VCaP (cell line): ENCODE data around the gene BLVRB.
"Not testable (repeated sequence)": the region's sequence is repeated elsewhere in the genome, so short reads cannot be mapped to it uniquely, and the experiment has no call there.

Source experiments
- H3K27ac ChIP-seq: fragments of 450-650 bp; 2 replicates; pipeline ENCODE4 v1.5.1; 2017
- CTCF ChIP-seq: fragments of 450-650 bp; conservative IDR thresholded peaks from 2 replicates; pipeline ENCODE4 v1.5.1; 2017; ENCODE audit warnings: mild to moderate bottlenecking, moderate library complexity

BLVRB gene

GRCh38 chr19:40431698-40432097, 33.8 kb downstream of the BLVRB start:
- TF ChIP-seq CTCF: no peak
- peak overlapping the region; percentile 99 for H3K27ac ChIP-seq

- H3K27ac ChIP-seq: not testable (repeated sequence)
These were observed 35.3 kb downstream of the BLVRB start for GRCh38 chr19:40430242-40430641.

DNA sequence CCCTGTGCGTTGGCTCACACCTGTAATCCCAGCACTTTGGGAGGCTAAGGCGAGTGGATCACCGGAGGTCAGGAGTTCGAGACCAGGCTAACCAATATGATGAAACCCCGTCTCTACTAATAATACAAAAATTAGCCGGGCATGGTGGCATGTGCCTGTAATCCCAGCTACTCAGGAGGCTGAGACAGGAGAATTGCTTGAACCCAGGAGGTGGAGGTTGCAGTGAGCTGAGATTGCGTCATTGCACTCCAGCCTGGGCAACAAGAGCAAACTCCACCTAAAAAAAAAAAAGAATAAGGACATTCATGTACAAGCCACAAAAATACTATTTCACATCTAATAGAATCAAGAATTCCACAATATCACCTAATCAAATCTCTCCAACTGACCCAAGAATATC, 37.3 kb downstream of the BLVRB start:
- not testable (repeated sequence) for H3K27ac ChIP-seq

DNA sequence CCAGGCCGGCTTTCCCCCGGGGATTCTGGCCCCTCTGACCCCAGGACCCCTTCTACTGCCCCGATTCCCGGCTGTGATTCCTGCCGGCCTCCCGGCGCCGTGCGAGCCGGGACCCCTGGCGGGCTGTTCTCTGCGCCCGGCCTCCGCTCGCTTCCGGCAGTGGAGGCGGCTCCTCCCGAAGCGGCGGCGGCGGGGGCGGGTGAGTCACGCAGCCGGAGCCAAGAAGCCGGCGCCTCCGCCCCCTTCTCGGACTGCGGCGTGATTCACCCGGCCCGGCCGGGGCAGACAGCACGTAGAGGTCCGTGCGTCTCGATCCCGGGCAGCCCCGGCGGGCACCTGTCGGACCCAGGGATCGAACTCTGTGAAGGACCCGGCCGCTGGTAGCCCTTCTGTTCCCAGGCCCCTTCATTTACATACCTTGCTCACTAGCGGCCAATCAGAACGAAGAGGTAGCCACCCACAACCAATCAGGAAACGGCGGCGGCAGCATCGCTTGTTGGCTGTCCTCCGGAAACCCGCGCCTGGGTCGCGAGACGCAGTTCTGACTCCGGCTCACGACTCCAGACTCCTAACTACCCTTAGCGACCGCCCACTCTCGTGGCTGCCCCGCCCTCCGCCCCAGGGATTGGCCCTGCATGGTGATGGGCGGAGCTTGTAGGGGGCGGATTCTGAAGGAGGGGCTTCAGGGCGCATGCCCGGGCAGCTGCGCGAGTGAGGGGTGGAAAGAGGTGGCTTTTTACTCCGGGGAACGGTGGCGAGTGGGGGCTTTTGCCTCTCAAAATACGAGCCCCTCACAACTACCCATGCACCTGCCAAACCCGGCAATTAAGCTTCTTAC, 39.9 kb downstream of the BLVRB start, which contains the start of gene SERTAD1:
SERTAD1 (minus strand) TSS at position 543 of the 838 bp plus-strand sequence. CDS start 2,446 bp downstream, outside the sequence.
- peak; percentile 96 for TF ChIP-seq CTCF
- peak within 1 kb of the TSS; percentile 85 for H3K27ac ChIP-seq

DNA sequence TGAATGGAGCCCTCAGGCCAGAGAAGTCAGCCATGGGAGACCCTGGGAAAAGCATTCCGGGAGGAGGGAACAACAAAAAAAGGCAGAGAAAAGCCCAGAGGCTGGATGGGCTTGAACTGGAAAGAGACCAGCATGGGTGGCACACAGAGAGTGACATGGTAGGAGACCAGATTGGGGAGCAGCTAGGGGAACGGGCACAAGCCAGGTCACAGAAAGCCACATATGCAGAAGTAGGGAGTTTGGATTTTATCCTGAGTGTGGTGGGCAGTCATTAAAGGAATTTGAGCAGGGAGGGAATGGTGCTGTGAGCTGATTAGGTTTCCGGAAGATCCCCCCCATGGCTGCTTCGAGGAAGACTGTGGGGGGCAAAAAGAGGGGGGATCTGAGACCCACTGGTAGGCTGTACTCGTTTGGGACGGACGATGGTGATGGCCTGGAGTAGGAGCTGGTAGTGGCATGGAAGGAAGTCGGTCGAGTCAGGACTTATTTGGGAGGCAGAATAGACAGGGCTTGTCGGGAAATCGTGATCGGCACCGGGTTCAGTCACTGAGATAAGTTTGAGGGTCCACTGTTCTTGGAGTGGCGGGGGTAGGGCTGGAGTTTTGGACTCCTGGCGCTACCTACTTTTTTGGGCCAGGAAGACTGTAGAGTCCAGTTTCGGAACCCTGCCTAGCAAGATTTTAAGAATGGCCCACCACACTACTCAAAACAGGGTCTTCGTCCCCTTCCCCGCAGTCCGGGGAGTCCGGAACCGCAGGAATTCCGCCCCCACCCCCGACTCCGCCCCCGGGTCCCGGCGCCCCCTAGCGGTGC, 40.7 kb downstream of the BLVRB start:
- H3K27ac ChIP-seq: peak overlapping the region; percentile 85
- no peak for TF ChIP-seq CTCF

DNA sequence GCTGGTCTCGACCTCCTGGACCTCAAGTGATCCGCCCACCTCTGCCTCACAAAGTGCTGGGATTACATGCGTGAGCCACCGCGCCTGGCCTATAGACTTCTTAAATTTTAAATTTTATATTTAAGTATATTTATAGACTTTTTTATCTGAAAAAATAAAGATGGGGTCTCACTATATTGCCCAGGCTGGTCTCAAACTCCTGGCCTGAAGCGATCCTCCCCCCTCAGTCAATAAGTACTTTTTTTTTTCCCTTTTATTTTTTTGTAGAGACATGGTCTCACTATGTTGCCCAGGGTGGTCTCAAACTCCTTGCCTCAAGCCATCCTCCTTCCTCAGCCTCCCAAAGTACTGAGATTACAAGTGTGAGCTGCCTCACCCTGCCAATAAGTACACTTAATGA, 41.6 kb downstream of the BLVRB start:
- H3K27ac ChIP-seq: no peak overlapping the region; the same call in 1 of the 2 replicates
- TF ChIP-seq CTCF: no peak

- no peak overlapping the region for H3K27ac ChIP-seq
These were observed 42.6 kb downstream of the BLVRB start for GRCh38 chr19:40422748-40423566.

More at GRCh38 chr19:40422748-40423566, 42.6 kb downstream of the BLVRB start:
- no peak for TF ChIP-seq CTCF
